ENCODE measurements around the gene LIN28B.
"Not testable (repeated sequence)": the region's sequence is repeated elsewhere in the genome, so short reads cannot be mapped to it uniquely, and the experiment has no call there.

Gene LIN28B

DNA sequence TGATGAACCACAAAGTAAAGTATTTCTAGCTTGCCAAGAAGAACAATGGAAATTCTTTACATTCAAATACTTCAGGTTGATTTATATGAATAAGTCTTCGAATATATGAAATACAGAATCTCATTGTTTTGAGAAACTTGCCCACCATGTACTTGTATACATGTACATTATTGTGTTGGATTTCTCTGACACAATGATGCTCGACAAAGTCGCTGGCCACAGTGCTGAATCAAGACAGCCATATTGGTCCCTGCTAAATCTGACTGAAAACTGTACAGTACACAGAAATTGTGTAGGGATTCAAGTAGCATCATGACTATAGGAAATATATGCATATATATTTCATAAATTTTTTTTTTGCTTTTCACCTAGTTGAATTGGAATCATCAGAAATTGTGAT, 13.1 kb upstream of the LIN28B start:
- Histone ChIP-seq H3K4me3 (ENCODE audit: low read length) (no peak overlapping the region), H3K27me3 (ENCODE audit: control insufficient read depth, insufficient read depth, low read length) (peaks cover 6% of the 10 kb centered on the region), H3K4me1 (ENCODE audit: control insufficient read depth, insufficient read depth, low read length) (peaks cover 2% of the 10 kb centered on the region), H3K27ac (ENCODE audit: low read depth, low read length) (no peak overlapping the region), H3K9ac (ENCODE audit: low read length) (no peak overlapping the region), H3K36me3 (ENCODE audit: control insufficient read depth, insufficient read depth, low read length) (no peaks in the 10 kb centered on the region)

DNA sequence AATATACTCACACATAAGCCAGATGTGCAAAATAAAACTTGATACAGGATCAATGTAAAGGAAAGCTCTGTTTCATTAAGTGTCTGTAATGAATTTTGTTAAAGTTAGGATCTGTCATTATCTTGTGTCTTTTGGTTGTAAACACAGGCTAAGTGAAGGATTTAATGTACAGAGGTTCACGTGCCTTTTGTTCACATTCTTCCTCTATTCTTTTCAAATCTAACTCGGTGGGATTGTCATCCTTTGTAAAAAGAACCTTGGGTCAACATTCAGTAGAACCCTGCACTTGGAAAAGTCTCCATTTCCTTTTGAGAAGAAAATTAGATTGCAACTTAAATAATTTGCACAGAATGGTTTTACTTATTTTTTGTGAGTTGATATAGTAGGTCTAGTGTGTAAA, 7.7 kb upstream of the LIN28B start:
- Histone ChIP-seq H3K4me3 (ENCODE audit: low read length) (no peak overlapping the region), H3K27me3 (ENCODE audit: control insufficient read depth, insufficient read depth, low read length) (peaks cover 9% of the 10 kb centered on the region), H3K9ac (ENCODE audit: low read length) (no peak overlapping the region), H3K27ac (ENCODE audit: low read depth, low read length) (no peak overlapping the region), H3K4me1 (ENCODE audit: control insufficient read depth, insufficient read depth, low read length) (no peaks in the 10 kb centered on the region), H3K36me3 (ENCODE audit: control insufficient read depth, insufficient read depth, low read length) (no peaks in the 10 kb centered on the region)

DNA sequence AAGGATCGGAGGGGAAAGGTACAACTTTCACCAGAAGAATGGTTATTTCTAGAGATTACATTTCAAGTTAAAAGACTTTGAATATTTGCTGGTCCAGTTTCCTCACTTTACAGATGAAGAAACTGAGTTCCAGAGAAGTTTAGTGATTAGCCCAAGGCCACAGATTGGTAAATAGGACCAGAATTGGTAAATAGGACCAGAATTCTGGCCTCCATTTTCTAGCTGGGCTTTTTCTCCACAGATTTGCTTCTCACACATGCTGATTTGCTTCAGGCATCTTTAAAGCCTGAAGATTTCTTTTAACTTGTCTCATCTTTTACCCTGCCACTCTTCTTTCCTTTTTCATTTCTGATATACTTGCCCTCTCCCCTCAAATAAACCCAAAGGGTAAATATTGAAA, 5.2 kb upstream of the LIN28B start:
- H3K9ac ChIP-seq (ENCODE audit: low read length): no peak overlapping the region
- no peak overlapping the region for H3K27ac ChIP-seq (ENCODE audit: low read depth, low read length)
- H3K27me3 ChIP-seq (ENCODE audit: control insufficient read depth, insufficient read depth, low read length): peaks cover 15% of the 10 kb centered on the region
- H3K4me1 ChIP-seq (ENCODE audit: control insufficient read depth, insufficient read depth, low read length): no peaks in the 10 kb centered on the region
- no peak overlapping the region for H3K4me3 ChIP-seq (ENCODE audit: low read length)
- H3K36me3 ChIP-seq (ENCODE audit: control insufficient read depth, insufficient read depth, low read length): no peaks in the 10 kb centered on the region

DNA sequence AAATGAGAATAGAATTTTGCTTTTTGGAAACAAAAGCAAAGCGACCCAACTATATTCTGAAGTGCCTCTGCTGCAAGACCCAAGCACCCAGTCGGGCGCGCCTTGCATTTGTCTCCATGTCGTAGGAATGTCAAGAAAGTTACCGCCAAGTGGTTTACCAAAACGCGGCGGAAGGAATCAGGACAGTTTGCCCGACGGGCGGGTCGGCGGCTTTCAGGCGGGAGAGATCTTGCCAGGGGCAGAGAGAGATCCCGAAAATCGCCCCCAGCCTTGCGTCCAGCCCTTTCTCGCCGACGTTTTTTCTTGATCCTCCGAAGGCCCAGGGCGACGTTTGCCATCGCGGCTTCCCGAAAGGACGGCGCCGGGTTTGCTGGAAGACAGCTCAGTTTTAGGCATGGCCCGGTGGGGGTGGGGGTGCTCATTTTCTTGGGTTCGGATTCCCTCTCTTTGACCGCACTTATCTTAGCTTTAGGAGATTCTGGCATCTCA, 4.0 kb upstream of the LIN28B start:
- no peak overlapping the region for H3K9ac ChIP-seq (ENCODE audit: low read length)
- H3K27ac ChIP-seq (ENCODE audit: low read depth, low read length): no peak overlapping the region
- H3K4me3 ChIP-seq (ENCODE audit: low read length): no peak overlapping the region
- peaks cover 15% of the 10 kb centered on the region for H3K27me3 ChIP-seq (ENCODE audit: control insufficient read depth, insufficient read depth, low read length)
- no peaks in the 10 kb centered on the region for H3K4me1 ChIP-seq (ENCODE audit: control insufficient read depth, insufficient read depth, low read length)
- H3K36me3 ChIP-seq (ENCODE audit: control insufficient read depth, insufficient read depth, low read length): no peaks in the 10 kb centered on the region

DNA sequence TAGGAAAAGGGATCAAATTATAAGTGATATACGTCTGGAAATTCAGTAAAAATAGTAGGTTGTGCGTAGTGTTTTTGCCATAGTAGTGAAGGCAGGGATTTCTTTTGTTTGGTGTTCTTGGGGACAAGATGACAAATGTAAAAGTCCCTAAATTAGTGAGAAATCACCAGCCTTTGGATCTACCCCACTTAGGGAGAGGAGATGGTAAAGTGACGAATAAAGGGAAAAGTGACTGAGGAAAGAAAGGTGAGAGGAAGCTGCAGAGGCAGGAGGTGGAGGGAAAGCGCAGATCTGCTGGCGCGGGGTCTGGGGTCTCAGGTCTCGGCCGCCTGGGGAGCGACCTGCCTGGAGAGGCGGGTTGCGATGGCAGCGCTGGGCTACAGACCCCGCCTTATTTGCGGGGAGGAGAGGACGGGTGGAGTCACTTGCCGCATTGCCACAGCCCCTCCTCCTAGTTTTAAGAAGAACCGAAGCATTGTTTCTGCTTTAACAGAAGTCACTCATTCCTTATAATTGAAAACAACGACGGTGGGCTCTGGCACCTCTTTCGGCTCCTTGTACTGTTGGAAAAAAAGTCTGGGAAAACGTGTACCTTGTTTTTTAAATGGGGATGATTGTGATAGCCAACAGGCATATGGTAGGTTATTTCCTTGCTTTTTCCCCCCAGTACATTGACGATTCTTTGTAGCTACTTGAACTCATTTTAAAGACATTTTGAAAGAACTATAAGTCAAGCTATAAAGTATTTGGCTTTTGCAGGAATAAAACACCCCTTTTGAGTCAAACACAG, 3.3 kb upstream of the LIN28B start:
- not testable (repeated sequence) for H3K36me3 ChIP-seq (ENCODE audit: control insufficient read depth, insufficient read depth, low read length); H3K9ac ChIP-seq (ENCODE audit: low read length); H3K4me3 ChIP-seq (ENCODE audit: low read length); H3K4me1 ChIP-seq (ENCODE audit: control insufficient read depth, insufficient read depth, low read length); H3K27ac ChIP-seq (ENCODE audit: low read depth, low read length)
- peaks cover 15% of the 10 kb centered on the region for H3K27me3 ChIP-seq (ENCODE audit: control insufficient read depth, insufficient read depth, low read length)

DNA sequence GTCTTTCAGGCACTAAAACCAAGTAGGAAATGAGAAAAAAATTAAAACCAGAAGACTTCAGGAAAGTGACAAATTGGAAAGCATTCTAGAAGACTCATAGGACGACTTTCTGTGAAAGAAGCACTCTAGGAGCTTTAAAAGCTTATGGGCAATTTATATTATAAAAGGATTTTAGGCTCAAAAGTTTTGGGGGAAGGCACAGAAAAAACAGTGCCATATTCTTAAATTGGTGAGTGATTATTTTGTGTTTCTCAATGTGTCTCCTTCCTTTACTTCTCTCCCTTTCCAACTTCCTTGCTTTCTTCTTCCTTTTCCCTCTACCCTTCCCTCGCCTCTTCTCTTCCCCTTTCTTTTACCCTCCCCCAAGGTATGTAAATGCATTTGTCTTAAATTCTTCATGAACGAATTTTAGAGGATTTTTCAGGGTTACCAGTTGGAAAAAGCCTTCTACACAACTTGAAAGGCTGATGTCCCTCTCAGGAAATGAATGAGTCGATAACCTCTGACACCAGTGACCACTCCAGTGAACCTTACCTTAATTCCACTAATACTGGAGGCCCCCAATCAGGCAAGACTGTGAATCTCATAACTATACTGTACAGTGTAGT, 2.6 kb upstream of the LIN28B start:
- no peaks in the 10 kb centered on the region for H3K36me3 ChIP-seq (ENCODE audit: control insufficient read depth, insufficient read depth, low read length)
- no peak overlapping the region for H3K4me3 ChIP-seq (ENCODE audit: low read length)
- no peak overlapping the region for H3K9ac ChIP-seq (ENCODE audit: low read length)
- peaks cover 15% of the 10 kb centered on the region for H3K27me3 ChIP-seq (ENCODE audit: control insufficient read depth, insufficient read depth, low read length)
- H3K4me1 ChIP-seq (ENCODE audit: control insufficient read depth, insufficient read depth, low read length): no peaks in the 10 kb centered on the region
- H3K27ac ChIP-seq (ENCODE audit: low read depth, low read length): no peak overlapping the region

DNA sequence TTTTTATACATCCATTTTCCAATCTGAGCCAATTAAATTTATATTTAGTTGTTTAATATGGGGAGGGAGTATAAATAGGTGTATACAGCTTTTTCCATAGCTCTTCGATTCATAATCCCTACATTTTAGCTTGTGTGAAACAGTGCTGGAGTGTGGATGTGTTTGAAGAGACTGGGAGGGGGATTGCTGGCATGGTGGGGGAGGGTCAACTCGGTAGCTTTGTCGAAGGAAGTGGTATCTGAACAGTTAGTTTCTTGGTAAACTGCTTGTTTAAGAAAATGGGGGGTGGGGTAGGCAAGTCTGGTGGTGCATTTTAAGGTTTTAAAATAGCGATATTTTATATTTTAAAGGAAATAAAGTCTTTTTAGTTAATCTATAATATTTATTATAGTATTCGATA, 1.4 kb upstream of the LIN28B start:
- Histone ChIP-seq H3K27ac (ENCODE audit: low read depth, low read length) (no peak overlapping the region), H3K4me3 (ENCODE audit: low read length) (no peak overlapping the region), H3K9ac (ENCODE audit: low read length) (no peak overlapping the region), H3K27me3 (ENCODE audit: control insufficient read depth, insufficient read depth, low read length) (peaks cover 15% of the 10 kb centered on the region), H3K36me3 (ENCODE audit: control insufficient read depth, insufficient read depth, low read length) (no peaks in the 10 kb centered on the region), H3K4me1 (ENCODE audit: control insufficient read depth, insufficient read depth, low read length) (no peaks in the 10 kb centered on the region)

DNA sequence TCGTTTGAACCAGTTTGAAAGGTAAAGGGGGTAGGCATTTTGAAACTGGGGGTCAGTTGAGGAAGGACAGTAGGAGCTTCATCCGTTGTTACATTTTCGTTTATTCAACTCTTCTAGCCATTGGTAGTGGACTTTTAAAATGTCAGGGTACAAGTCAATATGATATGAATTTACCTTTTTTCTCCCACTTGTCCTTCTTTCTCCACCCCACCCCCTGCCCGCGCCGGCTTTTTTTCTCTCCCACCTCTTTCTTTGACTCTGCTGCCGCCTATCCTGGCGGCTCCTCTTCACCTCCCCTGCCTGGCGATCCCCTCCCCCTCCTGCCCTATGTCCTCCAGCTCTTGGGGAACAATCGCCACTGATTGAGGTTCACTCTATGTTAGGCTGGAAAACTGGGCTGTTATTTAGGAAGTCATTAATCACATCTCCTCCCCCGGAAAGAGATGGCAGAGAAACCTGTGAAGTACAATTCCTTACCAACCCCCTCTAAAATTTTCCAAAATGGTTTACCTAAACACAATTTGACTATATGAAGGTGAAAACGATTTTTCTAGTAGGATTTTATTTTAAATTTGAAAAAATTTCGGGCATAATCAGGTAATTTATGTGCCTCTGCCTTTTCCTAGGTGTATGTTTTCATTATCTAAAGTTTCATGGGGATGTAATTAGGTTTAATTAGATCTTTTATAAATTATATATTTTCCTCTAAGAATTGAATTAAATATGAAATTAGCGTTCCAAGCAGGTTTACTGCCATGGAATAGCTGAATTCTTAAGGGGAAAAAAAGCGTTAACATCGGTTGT, 778 bp upstream of the LIN28B start:
- Histone ChIP-seq H3K36me3 (ENCODE audit: control insufficient read depth, insufficient read depth, low read length) (no peaks in the 10 kb centered on the region), H3K27ac (ENCODE audit: low read depth, low read length) (no peak overlapping the region), H3K9ac (ENCODE audit: low read length) (no peak overlapping the region), H3K4me3 (ENCODE audit: low read length) (no peak overlapping the region), H3K4me1 (ENCODE audit: control insufficient read depth, insufficient read depth, low read length) (no peaks in the 10 kb centered on the region), H3K27me3 (ENCODE audit: control insufficient read depth, insufficient read depth, low read length) (peaks cover 15% of the 10 kb centered on the region)

DNA sequence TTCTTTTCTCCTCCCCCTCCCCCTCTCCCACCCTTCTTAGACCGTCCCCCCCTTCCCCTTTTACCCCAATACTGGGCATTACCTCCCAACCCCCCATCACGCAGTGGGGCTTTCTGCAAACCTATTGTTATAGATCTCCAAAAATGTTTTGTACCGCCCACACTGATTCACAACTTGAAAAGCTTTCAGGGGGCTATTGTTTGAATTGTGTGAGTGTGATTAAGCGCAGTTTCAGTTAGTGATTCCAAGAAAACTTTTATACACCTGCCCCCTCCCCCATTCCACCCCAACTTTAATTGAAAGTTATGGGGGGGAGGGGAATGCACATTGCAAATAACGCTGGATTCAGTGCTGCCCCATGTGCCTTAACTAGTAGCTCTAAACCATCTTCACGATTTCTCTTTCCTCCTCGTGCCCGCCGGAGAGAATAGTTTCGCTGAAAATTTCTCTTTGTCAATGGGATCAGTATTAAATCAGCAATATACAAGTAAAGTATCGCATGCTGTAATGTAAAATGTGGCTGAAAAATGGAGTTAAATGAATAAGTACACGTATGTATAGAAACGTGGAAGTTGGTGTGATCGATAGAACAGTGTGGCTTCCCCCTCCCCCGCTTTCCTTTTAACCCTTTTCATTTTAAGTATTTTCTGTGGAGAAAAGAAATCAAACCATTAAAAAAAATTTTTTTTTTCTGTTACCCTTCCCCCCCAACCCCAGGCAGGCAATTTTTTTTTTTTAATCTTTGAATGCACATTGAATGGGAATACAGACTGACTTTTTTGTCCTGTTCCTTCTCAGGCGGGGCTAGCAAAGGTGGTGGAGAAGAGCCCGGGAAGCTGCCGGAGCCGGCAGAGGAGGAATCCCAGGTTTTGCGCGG, 632 bp downstream of the LIN28B start:
- H3K36me3 ChIP-seq (ENCODE audit: control insufficient read depth, insufficient read depth, low read length): no peaks in the 10 kb centered on the region
- H3K4me3 ChIP-seq (ENCODE audit: low read length): no peak overlapping the region
- no peak overlapping the region for H3K9ac ChIP-seq (ENCODE audit: low read length)
- peaks cover 12% of the 10 kb centered on the region for H3K27me3 ChIP-seq (ENCODE audit: control insufficient read depth, insufficient read depth, low read length)
- no peaks in the 10 kb centered on the region for H3K4me1 ChIP-seq (ENCODE audit: control insufficient read depth, insufficient read depth, low read length)
- no peak overlapping the region for H3K27ac ChIP-seq (ENCODE audit: low read depth, low read length)

DNA sequence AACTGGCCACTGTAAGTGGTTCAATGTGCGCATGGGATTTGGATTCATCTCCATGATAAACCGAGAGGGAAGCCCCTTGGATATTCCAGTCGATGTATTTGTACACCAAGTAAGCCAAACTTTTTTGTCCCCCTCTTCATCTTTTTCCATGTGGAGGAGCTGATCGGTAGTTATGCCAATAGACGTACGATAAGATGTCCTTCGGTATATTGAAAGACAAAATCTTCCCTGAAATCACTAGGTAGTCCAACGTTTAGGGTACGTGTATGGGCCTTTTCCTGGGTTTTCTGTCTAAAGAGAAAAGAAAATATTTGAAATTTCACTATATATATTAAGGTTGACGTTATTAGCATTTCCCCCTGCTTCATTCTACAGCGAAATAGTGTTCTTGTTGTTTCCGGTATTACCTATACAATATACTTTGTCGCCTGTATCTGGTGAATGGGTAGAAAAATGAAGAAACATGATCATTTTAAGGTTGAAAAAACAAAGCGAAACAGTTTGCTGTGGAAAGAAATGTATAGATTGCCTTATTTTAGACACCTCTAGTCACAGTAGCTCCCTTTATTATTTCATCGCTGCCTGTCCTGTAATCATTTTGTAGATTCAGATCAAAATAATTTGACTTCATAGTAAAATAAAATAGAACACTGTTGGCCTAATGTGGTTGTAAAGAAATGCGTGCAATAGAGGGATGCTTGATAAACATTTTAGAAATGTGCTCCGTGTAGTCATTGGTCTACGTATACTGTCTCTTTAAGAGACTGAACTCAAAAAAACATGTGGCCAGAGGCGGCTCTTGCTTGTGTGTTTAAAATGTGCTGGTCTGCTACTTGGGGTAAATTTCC, 1.5 kb downstream of the LIN28B start:
- no peak overlapping the region for H3K27ac ChIP-seq (ENCODE audit: low read depth, low read length)
- H3K4me1 ChIP-seq (ENCODE audit: control insufficient read depth, insufficient read depth, low read length): no peaks in the 10 kb centered on the region
- H3K9ac ChIP-seq (ENCODE audit: low read length): no peak overlapping the region
- H3K27me3 ChIP-seq (ENCODE audit: control insufficient read depth, insufficient read depth, low read length): peaks cover 6% of the 10 kb centered on the region
- no peaks in the 10 kb centered on the region for H3K36me3 ChIP-seq (ENCODE audit: control insufficient read depth, insufficient read depth, low read length)
- H3K4me3 ChIP-seq (ENCODE audit: low read length): no peak overlapping the region

DNA sequence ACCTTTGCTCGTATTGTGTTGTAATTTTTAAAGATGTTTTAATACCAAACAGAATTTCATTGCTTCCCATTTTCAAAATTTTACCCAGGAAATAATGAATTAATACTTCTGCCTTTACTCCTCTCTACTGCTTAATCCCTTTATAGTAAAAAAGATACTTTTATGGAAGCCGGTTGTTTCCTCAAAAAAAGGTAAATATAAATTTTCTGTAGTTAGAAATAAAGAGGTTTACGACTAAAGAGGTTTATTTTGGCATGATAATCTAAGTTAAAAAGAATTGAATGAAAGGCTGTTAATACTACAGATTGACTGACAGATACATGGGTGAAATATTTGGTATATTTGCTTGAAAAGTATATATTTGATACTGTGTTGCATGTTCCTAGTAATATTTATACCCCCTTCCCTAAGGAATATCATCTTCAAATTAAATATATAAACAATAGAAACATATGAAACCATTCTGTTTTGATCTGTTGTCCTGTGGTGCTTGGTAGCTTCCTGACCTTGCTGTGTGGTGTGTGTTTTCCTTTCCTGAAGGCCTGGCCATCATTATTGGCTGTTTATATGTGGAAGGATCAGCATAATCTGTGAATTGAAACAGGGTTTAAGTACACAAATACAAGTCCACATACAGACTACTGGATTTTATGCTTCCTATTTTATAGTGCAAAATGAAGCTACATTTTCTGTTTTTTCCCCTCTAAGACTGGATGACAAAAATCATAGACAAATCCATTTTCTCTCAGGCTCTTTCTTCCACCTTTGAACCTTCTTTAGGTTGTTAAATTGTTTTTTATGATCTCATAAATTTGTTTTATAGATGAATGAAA, 2.3 kb downstream of the LIN28B start:
- no peak overlapping the region for H3K4me3 ChIP-seq (ENCODE audit: low read length)
- H3K36me3 ChIP-seq (ENCODE audit: control insufficient read depth, insufficient read depth, low read length): no peaks in the 10 kb centered on the region
- no peaks in the 10 kb centered on the region for H3K4me1 ChIP-seq (ENCODE audit: control insufficient read depth, insufficient read depth, low read length)
- no peak overlapping the region for H3K9ac ChIP-seq (ENCODE audit: low read length)
- H3K27ac ChIP-seq (ENCODE audit: low read depth, low read length): no peak overlapping the region
- peaks cover 6% of the 10 kb centered on the region for H3K27me3 ChIP-seq (ENCODE audit: control insufficient read depth, insufficient read depth, low read length)

Data from rectal smooth muscle tissue (tissue), 1 donor.